Measurements from ENCODE around the gene TXNDC8.

Gene TXNDC8

GRCh38 chr9:110270211-110270995 lies 67.3 kb downstream of the TXNDC8 start:
- Histone ChIP-seq H3K27ac (ENCODE audit: low read depth, low read length) (no peak overlapping the region), H3K9me2 (replicated peaks; ENCODE audit: insufficient read depth, low read length) (no peaks in the 10 kb centered on the region), H3F3A (ENCODE audit: insufficient read depth) (no peaks in the 10 kb centered on the region), H3K36me3 (ENCODE audit: low read length) (no peaks in the 10 kb centered on the region), H3K27me3 (ENCODE audit: low read length) (peaks cover 2% of the 10 kb centered on the region; the same call in 1 of the 2 replicates), H3K79me2 (ENCODE audit: insufficient read depth, low read length) (no peaks in the 10 kb centered on the region), H3K9ac (ENCODE audit: low read length) (no peak overlapping the region), H2AFZ (ENCODE audit: low read depth, low read length, severe bottlenecking) (no peak overlapping the region), H4K20me1 (ENCODE audit: low read depth, low read length) (no peaks in the 10 kb centered on the region), H3K9me3 (ENCODE audit: insufficient read depth, low read length) (no peaks in the 10 kb centered on the region), H3K4me3 (ENCODE audit: insufficient read depth, low read length, poor library complexity, severe bottlenecking) (no peak overlapping the region), H3K4me2 (ENCODE audit: low read depth, low read length, poor library complexity, severe bottlenecking) (no peak overlapping the region)
- no peak for TF ChIP-seq CTCF (IDR thresholded peaks at IDR 0.05; ENCODE audit: insufficient read depth, low read length, poor library complexity, severe bottlenecking)
- TF ChIP-seq EZH2phosphoT487 (conservative IDR thresholded peaks at IDR 0.05; ENCODE audit: low read length), result no peak

- H3K9me3 ChIP-seq (ENCODE audit: insufficient read depth, low read length), result no peaks in the 10 kb centered on the region
- H3K4me3 ChIP-seq (ENCODE audit: insufficient read depth, low read length, poor library complexity, severe bottlenecking), result no peak overlapping the region
- no peak overlapping the region for H3K9ac ChIP-seq (ENCODE audit: low read length)
- no peaks in the 10 kb centered on the region for H3K9me2 ChIP-seq (replicated peaks; ENCODE audit: insufficient read depth, low read length)
- no peak overlapping the region for H3K4me2 ChIP-seq (ENCODE audit: low read depth, low read length, poor library complexity, severe bottlenecking)
- TF ChIP-seq EZH2phosphoT487 (conservative IDR thresholded peaks at IDR 0.05; ENCODE audit: low read length) (no peak), CTCF (IDR thresholded peaks at IDR 0.05; ENCODE audit: insufficient read depth, low read length, poor library complexity, severe bottlenecking) (no peak)
- no peaks in the 10 kb centered on the region for H3F3A ChIP-seq (ENCODE audit: insufficient read depth)
- no peaks in the 10 kb centered on the region for H3K79me2 ChIP-seq (ENCODE audit: insufficient read depth, low read length)
- peaks cover 2% of the 10 kb centered on the region; the same call in 1 of the 2 replicates for H3K27me3 ChIP-seq (ENCODE audit: low read length)
- no peaks in the 10 kb centered on the region for H3K36me3 ChIP-seq (ENCODE audit: low read length)
- no peaks in the 10 kb centered on the region for H4K20me1 ChIP-seq (ENCODE audit: low read depth, low read length)
- H3K27ac ChIP-seq (ENCODE audit: low read depth, low read length), result no peak overlapping the region
- no peak overlapping the region for H2AFZ ChIP-seq (ENCODE audit: low read depth, low read length, severe bottlenecking)
Observed at GRCh38 chr9:110266795-110267194, 70.9 kb downstream of the TXNDC8 start.

GRCh38 chr9:110261632-110262031 lies 76.0 kb downstream of the TXNDC8 start:
- Histone ChIP-seq H3K4me3 (ENCODE audit: insufficient read depth, low read length, poor library complexity, severe bottlenecking) (no peak overlapping the region), H4K20me1 (ENCODE audit: low read depth, low read length) (no peaks in the 10 kb centered on the region), H3K27me3 (ENCODE audit: low read length) (peaks cover 2% of the 10 kb centered on the region; the same call in 1 of the 2 replicates), H3K79me2 (ENCODE audit: insufficient read depth, low read length) (no peaks in the 10 kb centered on the region), H3K9ac (ENCODE audit: low read length) (no peak overlapping the region), H3K9me2 (replicated peaks; ENCODE audit: insufficient read depth, low read length) (no peaks in the 10 kb centered on the region), H3K36me3 (ENCODE audit: low read length) (no peaks in the 10 kb centered on the region), H3K9me3 (ENCODE audit: insufficient read depth, low read length) (no peaks in the 10 kb centered on the region), H3K4me2 (ENCODE audit: low read depth, low read length, poor library complexity, severe bottlenecking) (no peak overlapping the region), H3K27ac (ENCODE audit: low read depth, low read length) (no peak overlapping the region), H3F3A (ENCODE audit: insufficient read depth) (no peaks in the 10 kb centered on the region), H2AFZ (ENCODE audit: low read depth, low read length, severe bottlenecking) (no peak overlapping the region)
- no peak for TF ChIP-seq CTCF (IDR thresholded peaks at IDR 0.05; ENCODE audit: insufficient read depth, low read length, poor library complexity, severe bottlenecking)
- no peak for TF ChIP-seq EZH2phosphoT487 (conservative IDR thresholded peaks at IDR 0.05; ENCODE audit: low read length)
